K562 (cell line): ENCODE data around the gene BBX.

Experiments
- ARID4B ChIP-seq: sonication (generic); formaldehyde crosslinking; IDR thresholded peaks from 2 replicates; pipeline ENCODE4 v1.8.0; 2022; ENCODE audit warnings: mild to moderate bottlenecking, missing genetic modification reagents
- ATF1 ChIP-seq, 2 experiments: fragments of 450-650 bp in 1 of 2; IDR thresholded peaks; 2 replicates each; pipeline ENCODE4 v1.6.1; 2016; ENCODE audit warnings: missing compliant biosample characterization in 1 of 2, missing genetic modification characterization in 1 of 2
- CBFB ChIP-seq: sonication (generic); formaldehyde crosslinking; IDR thresholded peaks from 2 replicates; pipeline ENCODE4 v1.4.0; 2020; ENCODE audit warnings: mild to moderate bottlenecking, missing genetic modification reagents
- DPF2 ChIP-seq: fragments of 450-650 bp; IDR thresholded peaks from 2 replicates; pipeline ENCODE4 v1.6.1; 2016
- FOXA1 ChIP-seq: fragments of 450-650 bp; IDR thresholded peaks from 2 replicates; pipeline ENCODE4 v1.6.1; 2016; ENCODE audit warnings: mild to moderate bottlenecking, borderline replicate concordance
- HOMEZ ChIP-seq: fragments of 250-450 bp; sonication (Bioruptor Pico); IDR thresholded peaks from 2 replicates; pipeline ENCODE4 v1.4.0; 2020; ENCODE audit warnings: mild to moderate bottlenecking, moderate library complexity
- SNRNP70 ChIP-seq: fragments of 200-400 bp; formaldehyde crosslinking; optimal IDR thresholded peaks from 2 replicates; pipeline ENCODE3; 2017; ENCODE audit warnings: low read depth, low read length
- SP1 ChIP-seq: sonication (generic); formaldehyde crosslinking; IDR thresholded peaks from 2 replicates; pipeline ENCODE4 v1.8.1; 2022; ENCODE audit warnings: mild to moderate bottlenecking, missing genetic modification reagents
- STAG1 ChIP-seq: sonication (generic); formaldehyde crosslinking; IDR thresholded peaks from 2 replicates; pipeline ENCODE4 v1.5.0; 2020; ENCODE audit warnings: missing genetic modification reagents, borderline replicate concordance
- ZBTB11 ChIP-seq, 3 experiments: fragments of 200-800 bp in 1 of 3; fragments of 250-450 bp in 1 of 3; fragments of 450-650 bp in 1 of 3; sonication (Bioruptor Pico) in 1 of 3; sonication (Bioruptor generic) in 1 of 3; formaldehyde crosslinking in 1 of 3; IDR thresholded peaks; 2 replicates each; pipeline versions ENCODE4 v1.6.1 to v1.8.0; 2016 to 2022; ENCODE audit warnings: mild to moderate bottlenecking in 2 of 3, missing genetic modification characterization in 2 of 3, missing compliant biosample characterization in 1 of 3, moderate library complexity in 1 of 3
- ZNF24 ChIP-seq: fragments of 450-650 bp; IDR thresholded peaks from 2 replicates; pipeline ENCODE4 v1.6.1; 2016
- ZNF282 ChIP-seq: sonication (generic); formaldehyde crosslinking; IDR thresholded peaks from 2 replicates; pipeline ENCODE4 v1.8.1; 2023; ENCODE audit warnings: missing genetic modification reagents
- ZNF766 ChIP-seq: fragments of 200-800 bp; sonication (Bioruptor generic); conservative IDR thresholded peaks from 2 replicates; pipeline ENCODE4 v1.6.1; 2016; ENCODE audit warnings: missing genetic modification characterization, missing compliant biosample characterization

GRCh38 chr3:107753494-107753893, 230.7 kb downstream of the BBX start:
- TF ChIP-seq SP1, result no peak
- no peak for TF ChIP-seq DPF2
- no peak for TF ChIP-seq STAG1 (CRISPR knock-in tag)
- TF ChIP-seq FOXA1, result no peak
- no peak for TF ChIP-seq ZNF282 (CRISPR knock-in tag)
- no peak for TF ChIP-seq ZBTB11 (CRISPR knock-in tag; IDR thresholded peaks at IDR 0.05)
- no peak for TF ChIP-seq CBFB (CRISPR knock-in tag)
- TF ChIP-seq ATF1 (CRISPR knock-in tag; IDR thresholded peaks at IDR 0.05), result no peak
- TF ChIP-seq ATF1 (tag; IDR thresholded peaks at IDR 0.05), result no peak
- no peak for TF ChIP-seq SNRNP70
- TF ChIP-seq ARID4B (CRISPR knock-in tag), result no peak
- TF ChIP-seq HOMEZ (CRISPR knock-in tag), result no peak
- TF ChIP-seq ZNF24, result no peak
- TF ChIP-seq ZNF766 (CRISPR knock-in tag), result no peak
